NCI-H2029 treated with DMSO at 0.1 percent for 48 hours (cell line): ENCODE data around the gene LRRC75B.
"Not testable (repeated sequence)": the region's sequence is repeated elsewhere in the genome, so short reads cannot be mapped to it uniquely, and the experiment has no call there.

Source experiments
- DNase-seq: peaks from one replicate; lab custom pipeline; 2025; lab: John Stamatoyannopoulos, UW

LRRC75B gene, protein sequence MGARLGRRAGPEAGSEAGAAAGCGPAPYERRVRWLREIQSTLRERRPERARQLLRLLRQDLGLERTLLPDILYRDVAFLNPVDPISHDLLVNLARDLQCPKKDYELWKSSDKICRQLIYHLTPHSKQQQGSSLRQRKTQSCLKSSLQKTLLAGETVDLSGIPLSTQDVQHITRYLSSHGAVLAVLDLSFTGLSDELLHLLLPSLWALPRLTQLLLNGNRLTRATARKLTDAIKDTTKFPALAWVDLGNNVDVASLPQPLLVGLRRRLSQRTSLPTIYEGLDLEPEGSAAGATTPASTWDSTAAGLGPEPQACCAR

DNA sequence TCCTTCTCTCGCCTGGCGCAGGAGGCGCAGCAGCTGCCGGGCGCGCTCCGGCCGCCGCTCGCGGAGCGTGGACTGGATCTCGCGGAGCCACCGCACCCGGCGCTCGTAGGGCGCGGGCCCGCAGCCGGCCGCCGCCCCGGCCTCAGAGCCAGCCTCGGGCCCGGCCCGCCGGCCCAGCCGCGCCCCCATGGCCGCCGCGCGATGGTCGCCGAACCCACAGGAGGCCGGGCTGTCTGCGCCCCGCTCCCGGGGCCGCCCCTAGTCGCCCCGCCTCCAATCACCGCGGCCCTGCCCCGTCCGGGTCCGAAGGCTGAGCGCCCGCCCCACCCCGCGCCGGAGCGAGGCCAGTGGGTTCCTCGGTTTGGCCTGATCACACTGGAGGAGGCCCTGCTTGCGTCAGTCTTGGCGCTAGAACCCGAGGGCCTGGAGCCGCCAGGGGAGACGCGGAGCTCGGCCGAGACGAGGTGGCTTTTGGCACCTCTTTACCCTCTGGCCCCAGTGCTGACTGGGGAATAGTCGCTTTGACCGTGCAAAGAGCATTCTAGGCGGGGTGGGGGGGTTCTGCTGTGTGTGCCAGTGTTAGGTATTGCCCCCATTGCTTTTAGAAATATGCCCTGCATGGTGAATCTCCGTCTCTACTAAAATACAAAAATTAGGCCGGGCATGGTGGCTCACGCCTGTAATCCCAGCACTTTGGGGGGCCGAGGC lies at the start of gene LRRC75B:
TSS of gene LRRC75B (minus strand) at position 223 of the 708 bp plus-strand sequence. CDS start at position 189, 34 bp downstream.
- no peak for DNase-seq

DNA sequence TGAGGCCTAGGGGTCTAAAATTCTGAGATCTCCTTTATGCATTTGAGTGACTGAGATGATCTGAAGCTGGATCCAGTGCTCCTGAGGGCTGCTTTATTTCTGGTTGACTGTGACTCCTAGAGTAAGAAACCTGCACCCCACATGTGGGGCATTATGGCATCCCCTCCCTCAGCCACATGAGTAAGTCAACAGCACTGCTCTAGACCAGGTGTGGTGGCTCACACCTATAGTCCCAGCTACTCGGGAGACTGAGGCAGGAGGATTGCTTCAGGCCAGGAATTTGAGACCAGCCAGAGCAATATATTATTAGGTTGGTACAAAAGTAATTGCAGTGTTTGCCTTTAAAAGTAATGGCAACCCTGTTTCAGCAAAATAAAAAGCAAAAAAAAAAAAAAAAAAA lies 49.4 kb upstream of the LRRC75B start:
- DNase-seq, result not testable (repeated sequence)

DNA sequence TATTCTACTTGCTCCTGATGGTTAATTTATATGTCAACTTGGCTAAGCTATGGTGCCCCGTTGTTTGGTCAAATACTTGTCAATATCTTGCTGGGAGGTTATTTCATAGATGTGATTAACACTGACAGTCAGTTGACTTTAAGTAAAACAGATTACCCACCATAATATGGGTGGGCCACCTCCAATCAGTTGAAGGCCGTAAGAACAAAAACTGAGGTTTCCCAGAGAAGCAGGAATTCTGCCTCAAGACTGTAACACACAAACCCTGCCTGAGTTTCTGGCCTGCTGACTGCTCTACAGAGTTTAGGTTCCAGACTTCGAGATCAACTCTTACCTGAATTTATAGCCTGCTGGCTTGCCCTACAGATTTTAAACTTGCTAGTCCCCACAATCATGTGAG lies 43.6 kb upstream of the LRRC75B start:
- DNase-seq, result not testable (repeated sequence)

DNA sequence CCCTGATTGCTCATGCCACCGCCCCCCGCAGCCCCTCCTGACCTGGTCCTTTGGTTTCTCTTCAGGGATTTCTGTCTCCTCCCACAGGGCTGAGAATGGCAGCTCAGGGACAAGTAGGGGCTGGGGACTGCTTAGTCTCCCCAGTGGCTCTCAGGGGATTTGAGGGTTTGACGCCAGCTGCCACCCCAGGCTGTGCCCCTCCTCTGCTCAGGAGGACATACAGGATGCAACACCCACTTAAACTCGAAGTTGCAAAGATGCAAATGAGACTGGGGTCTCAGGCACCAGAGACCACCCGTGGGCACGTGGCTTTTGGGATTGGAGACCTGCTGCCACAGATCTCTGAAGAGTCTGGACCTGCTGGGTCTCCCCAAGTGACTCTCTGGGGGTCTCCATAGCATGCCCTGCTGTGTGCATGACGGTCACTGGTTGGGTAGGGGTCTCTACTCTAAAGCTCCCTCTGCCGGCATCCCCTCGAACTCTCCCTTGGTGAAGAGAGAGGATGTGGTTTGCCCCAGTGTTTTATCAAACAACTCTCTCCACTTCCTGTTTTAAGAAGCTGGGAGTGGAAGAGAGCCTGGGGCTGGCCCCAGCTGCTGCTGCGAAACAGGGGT lies 42.0 kb upstream of the LRRC75B start:
- not testable (repeated sequence) for DNase-seq

DNA sequence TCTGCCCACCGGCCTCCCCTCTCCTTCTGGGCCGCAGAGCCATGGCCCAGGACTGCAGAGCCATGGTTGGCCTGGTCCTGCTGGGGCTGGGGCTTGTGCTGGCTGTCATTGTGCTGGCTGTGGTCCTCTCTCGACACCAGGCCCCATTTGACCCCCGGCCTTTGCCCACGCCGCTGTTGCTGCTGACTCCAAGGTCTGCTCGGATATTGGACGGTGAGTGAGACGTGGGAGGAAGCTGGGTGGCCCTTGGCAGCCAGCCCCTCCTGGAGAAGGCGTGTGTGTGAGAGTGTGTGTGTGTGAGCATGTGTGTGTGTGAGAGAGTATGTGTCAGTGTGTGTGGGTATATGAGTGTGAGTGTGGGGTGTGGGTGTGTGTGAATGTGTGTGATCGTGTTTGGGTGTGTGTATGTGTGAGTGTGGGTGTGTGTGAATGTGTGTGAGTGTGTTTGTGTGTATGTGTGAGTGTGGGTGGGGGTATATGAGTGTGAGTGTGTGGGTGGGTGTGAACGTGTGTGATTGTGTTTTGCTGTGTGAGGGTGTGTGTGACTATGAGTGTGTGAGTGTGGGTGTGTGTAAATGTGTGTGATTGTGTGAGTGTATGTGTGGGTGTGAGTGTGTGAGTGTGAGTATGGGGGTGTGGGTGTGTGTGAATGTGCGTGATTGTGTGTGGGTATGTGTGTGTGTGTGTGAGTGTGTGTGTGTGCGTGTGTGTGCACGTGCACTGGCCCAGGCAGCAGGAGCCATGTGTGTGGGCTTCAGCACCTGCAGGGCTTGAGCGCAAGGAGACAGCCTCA lies 40.6 kb upstream of the LRRC75B start:
- DNase-seq, result not testable (repeated sequence)

DNA sequence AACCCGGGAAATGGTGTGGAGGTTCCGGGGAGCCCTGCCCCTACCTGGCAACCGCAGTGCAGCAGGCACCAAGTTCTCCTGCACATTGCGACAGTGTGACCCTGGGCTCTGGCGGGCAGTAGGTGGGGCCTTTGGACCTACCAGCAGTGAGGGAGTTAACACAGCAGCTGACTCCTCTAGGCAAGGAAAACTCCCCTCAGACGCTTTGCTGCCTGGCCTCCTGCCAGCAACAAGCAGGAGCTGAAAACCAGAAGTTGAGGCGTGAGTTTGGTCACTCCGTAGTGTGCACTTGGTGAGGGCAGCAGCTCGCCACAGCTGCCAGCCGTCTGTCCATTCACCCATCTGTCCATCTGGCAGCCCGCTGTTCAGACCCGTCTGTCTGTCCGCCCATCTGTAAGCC lies 39.8 kb upstream of the LRRC75B start:
- DNase-seq, result not testable (repeated sequence)

DNA sequence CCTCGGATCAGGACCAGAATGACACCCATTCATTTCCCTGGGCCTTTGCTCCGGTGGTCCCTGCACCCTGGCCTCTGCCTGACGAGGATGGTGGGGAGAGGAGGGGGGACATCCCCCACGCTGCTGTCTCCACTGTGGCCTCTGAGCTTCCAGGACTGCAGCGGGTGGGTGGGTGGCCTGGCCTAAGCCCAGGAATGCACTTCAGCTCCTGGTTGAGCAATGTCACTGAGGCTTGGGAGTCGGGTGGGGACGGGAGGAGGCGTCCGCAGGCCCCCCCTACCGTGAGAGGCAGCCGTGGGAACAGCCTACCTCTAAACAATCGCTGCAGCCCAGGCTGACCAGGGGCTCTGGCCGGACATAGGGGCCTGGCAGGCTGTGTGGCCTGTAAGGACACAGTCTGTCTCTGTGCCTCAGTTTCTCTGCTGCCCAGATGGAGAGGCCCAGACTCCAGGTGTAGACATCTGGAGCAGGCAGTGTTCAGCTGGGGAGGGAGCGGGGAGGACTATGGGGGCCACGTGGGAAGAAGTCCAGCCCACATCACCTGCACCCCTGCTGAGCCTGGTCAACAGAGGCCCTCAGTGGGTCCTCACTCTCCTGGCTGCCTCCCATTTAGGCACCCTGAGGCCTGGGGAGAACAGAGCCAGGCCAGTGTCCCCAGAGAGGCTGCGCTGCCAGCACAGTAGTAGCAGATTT lies 38.7 kb upstream of the LRRC75B start:
- DNase-seq, result not testable (repeated sequence)

DNA sequence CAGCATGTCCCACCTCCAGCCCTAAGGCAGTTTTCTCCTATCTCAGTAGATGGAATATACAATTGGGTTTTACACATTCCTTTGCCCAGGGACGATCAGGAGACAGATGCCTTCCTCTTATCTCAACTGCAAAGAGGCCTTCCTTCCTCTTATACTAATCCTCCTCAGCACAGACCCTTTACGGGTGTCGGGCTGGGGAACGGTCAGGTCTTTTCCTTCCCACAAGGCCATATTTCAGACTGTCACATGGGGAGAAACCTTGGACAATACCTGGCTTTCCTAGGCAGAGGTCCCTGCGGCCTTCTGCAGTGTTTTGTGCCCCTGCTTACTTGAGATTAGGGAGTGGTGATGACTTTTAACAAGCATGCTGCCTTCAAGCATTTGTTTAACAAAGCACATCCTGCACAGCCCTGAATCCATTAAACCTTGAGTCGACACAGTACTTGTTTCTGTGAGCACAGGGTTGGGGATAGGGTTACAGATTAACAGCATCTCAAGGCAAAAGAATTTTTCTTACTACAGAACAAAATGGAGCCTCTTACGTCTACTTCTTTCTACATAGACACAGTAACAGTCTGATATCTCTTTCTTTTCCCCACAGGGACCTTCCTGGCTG lies 38.0 kb upstream of the LRRC75B start:
- DNase-seq, result not testable (repeated sequence)

DNA sequence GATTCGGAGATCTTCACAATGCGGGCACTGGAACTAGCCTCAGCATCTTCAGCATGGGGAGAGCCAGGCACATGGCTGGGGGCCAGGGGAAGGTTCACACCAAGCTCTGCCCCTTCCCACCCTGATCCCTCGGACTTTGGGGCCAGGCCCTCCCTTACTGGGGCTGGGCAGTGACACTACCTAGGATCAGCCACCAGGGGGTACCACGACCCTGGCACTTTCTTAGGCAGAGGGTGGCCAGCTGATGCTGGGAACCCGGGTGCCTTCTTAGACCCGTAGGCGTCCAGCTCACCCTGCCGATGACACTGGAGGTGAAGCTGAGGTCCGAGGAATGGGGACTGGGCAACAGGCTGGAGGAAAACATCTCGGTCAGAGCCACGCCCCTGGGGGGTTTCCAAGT lies 36.2 kb upstream of the LRRC75B start:
- DNase-seq, result not testable (repeated sequence)

DNA sequence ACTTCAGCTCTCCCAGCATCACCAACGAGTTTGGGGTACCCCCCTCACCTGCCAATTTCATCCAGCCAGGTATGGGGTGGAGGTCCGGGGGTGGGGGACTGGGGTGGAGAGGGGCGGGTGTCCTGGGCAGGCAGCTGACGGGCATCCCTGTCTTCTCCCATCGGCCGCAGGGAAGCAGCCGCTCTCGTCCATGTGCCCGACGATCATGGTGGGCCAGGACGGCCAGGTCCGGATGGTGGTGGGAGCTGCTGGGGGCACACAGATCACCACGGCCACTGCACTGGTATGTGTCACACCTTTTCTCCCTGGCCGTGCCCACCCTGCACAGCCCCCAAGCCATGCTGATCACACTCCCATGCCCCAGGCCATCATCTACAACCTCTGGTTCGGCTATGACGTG lies 35.0 kb upstream of the LRRC75B start:
- not testable (repeated sequence) for DNase-seq

DNA sequence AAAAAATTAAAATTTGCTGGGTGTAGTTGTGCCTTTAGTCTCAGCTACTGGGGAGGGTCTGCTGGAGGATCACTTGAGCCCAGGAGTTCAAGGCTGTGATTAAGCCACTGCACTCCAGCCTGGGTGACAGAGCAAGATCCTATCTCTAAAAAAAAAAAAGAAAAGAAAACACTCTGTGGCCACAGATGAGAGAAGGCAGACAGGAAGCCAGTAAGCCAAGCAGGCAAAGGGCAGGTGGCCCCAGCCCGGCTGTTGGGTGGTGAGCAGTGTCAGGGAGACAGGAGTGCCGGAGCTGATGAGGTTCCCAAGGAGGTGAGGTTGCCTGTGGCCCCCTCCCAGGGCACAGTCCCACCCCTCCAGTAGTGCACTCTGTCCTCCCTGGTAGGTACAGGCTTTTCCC lies 29.7 kb upstream of the LRRC75B start:
- DNase-seq, result not testable (repeated sequence)

DNA sequence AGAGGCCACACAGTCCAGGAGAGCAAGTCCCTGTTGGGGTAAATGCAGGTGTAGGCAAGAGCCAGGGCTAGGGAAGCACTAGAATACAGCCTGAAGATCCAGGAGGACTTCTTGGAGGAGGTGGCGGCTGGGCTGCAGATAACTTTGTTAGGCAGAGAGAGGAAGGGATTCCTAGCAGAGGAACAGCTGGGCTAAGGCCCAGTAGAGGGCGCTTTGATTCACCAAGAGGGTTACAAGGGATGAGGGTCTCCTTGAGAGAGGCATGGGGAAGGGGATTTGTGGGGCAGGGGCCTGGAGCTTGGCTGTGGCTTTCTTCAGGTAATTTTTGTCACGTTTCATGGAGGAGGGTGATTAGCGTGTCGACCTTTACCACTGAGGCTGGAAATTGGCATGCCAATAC lies 28.4 kb upstream of the LRRC75B start:
- not testable (repeated sequence) for DNase-seq

DNA sequence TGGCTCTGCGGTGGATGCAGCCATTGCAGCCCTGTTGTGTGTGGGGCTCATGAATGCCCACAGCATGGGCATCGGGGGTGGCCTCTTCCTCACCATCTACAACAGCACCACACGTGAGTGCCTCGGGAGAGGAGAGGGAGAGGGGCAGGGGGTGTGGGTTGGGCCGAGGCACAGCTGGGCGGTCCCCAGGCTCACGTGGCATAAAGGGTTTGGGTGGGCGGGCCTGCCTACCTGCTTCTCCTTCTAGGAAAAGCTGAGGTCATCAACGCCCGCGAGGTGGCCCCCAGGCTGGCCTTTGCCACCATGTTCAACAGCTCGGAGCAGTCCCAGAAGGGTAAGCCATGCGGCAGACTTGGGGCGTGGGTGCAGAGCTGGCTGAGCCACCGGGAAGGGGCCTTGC lies 21.9 kb upstream of the LRRC75B start:
- not testable (repeated sequence) for DNase-seq

DNA sequence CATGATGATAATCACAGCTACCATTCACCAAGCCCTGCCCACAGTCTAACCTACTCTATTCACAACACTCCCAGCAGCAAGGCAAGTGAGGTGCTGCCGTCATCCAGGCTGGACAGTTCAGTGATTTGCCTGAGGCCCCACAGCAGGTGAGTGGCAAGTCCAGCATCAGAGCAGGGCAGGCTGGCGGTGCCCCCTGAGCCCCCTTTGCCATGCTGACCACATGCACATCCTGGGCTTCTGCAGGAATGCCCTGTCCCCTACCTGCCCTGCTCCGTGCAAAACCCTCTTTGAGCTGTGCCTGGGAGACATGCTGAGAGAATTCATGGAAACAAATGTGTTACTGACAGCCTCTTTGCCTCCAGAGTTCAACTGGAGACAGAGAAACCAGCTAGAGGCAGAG lies 17.0 kb upstream of the LRRC75B start:
- not testable (repeated sequence) for DNase-seq

DNA sequence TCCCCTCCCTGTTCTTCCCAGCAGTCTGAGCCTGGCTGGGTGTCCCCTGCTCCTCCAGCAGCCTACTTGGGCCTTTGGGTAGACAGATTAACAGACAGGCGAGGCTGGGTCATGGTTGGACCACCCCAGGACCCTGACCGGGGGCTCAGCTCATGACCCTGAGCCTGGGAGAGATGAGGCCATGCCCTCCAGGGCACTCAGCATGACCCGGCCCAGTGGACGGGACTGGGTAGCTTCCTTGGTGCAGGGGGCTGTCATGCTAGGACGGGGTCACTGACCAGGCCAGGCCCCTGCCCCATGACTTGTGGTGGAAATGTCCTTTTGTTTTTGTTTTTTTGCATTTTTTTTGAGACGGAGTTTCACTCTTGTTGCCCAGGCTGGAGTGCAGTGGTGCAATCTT lies 15.5 kb upstream of the LRRC75B start:
- not testable (repeated sequence) for DNase-seq

DNA sequence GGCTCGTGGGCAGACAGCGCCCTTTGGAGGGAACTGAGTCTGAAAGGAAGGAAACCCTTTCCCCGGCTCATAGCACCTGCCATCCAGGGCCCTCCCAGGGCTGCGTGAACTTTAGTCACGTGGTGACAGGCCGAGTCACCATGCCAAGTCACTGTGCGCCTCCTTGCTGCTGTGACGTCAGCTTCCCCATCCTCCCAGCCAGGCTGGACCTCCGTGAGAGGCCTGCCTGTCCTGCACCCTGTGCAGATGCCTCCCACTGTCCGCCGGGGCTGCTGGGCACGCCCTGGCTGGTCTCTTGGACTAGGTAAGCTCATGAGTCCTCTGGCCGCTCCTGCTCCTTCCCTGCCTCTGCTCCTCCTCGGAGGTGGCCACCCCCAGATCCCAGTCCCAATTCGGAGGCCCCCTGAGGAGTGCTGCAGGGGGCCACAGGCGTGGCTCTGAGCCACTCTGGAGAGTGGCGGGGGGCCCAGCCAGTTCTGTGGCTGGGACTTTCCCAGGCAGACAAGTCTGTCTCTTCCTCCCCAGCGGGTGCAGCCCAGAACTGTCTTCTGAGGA lies 14.6 kb upstream of the LRRC75B start:
- not testable (repeated sequence) for DNase-seq

DNA sequence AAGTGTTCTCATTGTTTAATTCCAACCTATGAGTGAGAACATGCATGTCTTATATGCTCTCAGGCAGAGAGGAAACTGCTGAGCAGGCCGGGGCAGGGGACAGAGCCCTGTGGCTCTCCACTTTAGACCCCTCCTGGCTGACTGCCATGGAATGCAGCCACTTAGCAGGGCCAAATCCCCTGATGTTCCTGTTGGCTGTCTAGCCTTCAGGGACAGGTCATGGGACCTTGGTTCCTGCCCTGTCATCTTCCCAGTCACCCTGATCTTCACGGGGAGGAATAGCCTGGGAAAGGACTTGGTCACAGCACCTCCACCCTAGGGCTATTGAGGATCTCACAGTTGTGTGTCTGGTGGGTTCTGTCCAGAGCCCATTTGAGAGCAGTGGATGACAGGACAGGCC lies 13.5 kb upstream of the LRRC75B start:
- DNase-seq, result not testable (repeated sequence)

DNA sequence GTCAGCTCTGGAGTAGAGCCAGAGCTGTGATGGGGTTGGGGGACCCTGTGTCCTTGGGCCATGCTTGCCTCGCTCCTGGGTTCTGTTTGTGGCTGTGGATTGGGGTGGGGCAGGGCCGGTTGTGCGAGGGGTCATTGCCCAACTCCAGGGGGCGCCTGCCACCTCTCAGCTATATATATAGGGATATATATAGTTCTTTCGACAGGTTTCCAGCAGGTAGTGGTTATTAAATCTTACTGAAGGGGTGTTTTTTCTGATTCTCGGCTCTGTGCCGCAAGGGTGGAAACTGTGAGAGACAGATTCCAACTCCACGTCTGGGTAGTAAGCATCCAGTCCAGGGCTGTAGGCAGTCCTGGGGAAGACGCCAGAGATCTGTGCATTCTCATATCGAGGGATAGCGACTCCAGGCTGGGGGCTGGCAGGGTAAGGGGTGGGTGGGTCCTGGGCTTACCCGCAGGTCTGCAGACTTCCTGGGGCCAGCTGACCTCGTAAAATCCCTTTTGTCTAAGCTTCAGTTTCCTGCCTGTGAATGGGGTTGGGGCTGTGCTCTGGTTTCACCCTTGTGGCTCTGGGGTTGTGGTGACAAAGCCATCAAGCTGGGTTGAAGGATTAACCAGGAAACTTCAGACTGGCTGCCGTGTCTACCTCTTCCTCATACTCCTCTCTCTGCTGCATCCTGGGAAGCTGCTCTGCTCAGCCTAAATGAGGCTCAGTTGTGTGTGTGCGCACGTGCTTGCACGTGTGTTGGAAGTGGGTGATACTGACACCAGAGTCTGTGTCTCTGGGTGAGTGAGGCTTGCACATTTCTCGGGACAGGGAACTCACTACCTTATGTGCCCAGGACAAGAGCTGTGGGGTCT lies 11.1 kb upstream of the LRRC75B start:
- DNase-seq, result not testable (repeated sequence)

DNA sequence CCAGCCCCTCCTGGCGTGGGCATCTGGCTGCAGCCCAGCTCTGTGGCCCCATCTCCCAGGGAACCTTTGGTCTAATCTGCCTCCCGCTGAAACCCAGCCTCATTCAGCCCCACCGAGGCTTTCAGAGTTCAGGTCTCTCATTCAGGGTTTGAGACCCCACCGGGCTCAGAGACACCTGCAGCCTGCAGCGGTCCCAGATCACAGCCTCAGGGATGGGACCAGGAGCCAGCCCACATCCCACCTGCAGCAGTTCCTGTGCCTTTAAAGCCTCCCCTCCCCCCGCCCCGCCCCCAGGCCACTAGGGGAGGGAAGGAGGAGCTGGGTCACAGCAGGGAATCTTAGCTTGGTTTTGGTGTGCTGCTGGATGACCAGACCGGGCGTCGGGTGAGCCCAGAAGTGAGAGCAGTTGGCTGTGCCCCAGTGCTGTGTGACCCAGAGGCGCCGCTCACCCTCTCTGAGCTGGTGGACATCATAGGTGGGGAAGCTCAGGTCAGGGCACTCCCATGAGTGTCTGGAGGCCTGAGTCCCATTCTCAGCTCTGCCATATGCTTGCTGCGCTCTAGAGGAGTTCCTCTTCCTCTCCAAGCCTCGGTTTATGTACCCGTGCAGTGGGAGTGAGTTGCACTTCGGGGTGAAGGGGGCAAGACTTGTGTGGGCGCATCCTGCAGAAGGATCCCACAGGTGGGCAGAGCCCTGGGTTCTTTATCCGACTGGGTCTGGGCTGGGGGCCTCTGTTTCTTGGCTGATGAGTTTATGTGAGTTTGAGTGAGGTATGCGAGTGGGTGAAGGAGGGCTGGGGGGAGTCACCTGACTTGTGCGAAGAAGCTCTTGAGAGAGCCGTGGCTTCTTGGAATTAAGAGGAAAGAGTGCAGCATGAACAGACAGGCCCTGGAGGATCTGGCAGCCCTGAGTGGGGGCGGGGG lies 10.2 kb upstream of the LRRC75B start, which contains the start of gene GGT1:
TSS of gene GGT1 (plus strand) at position 347 of the 923 bp plus-strand sequence. CDS start 7,889 bp downstream, outside the sequence.
- not testable (repeated sequence) for DNase-seq
